GM23338 (cell line): ENCODE results near the gene MSRB1. TPM values are rescaled to one million over a fixed set of nuclear protein-coding genes. Genes with fewer than 3 reads are reported as not detected.
A peak's percentile ranks its signal among the peaks of the same experiment; 100 is the strongest.

Experiments used
- ATAC-seq: fragments of 200-7000 bp; cut with Tn5 transposase; 3 replicates; pipeline ENCODE4 v1.9.1; 2020
- DNase-seq: peaks from one replicate; pipeline ENCODE4 v3.0.0-alpha.2; 2015; ENCODE audit warnings: low spot score
- H2AFZ ChIP-seq: fragments of 200-600 bp; sonication (generic); 2 replicates; pipeline ENCODE4 v1.8.0; 2016; ENCODE audit warnings: antibody characterized with exemption, mild to moderate bottlenecking, moderate library complexity
- H3F3A ChIP-seq: fragments of 200-600 bp; sonication (generic); replicated peaks from 2 replicates; pipeline ENCODE4 v1.8.0; 2017; ENCODE audit warnings: antibody characterized with exemption, mixed run types, low read depth
- H3K27ac ChIP-seq: fragments of 200-600 bp; sonication (generic); 2 replicates; pipeline ENCODE4 v1.6.1; 2016; ENCODE audit warnings: low read depth
- H3K27me3 ChIP-seq: fragments of 200-600 bp; sonication (generic); 2 replicates; pipeline ENCODE4 v1.8.0; 2016; ENCODE audit warnings: mild to moderate bottlenecking, mixed run types, moderate library complexity; ENCODE audit not compliant: insufficient read depth
- H3K36me3 ChIP-seq: fragments of 200-600 bp; sonication (generic); 2 replicates; pipeline ENCODE4 v1.8.0; 2016; ENCODE audit warnings: mild to moderate bottlenecking; ENCODE audit not compliant: insufficient read depth
- H3K4me1 ChIP-seq: fragments of 200-600 bp; sonication (generic); 2 replicates; pipeline ENCODE4 v1.8.0; 2016; ENCODE audit warnings: mild to moderate bottlenecking, moderate library complexity; ENCODE audit not compliant: insufficient read depth
- H3K4me2 ChIP-seq: fragments of 200-600 bp; sonication (generic); 2 replicates; pipeline ENCODE4 v1.7.1; 2017; ENCODE audit warnings: mixed run types
- H3K4me3 ChIP-seq: fragments of 200-600 bp; sonication (generic); 2 replicates; pipeline ENCODE4 v1.6.1; 2016; ENCODE audit warnings: mixed run types
- H3K79me2 ChIP-seq: fragments of 200-600 bp; sonication (generic); replicated peaks from 2 replicates; pipeline ENCODE4 v1.8.0; 2017; ENCODE audit warnings: mild to moderate bottlenecking; ENCODE audit not compliant: insufficient read depth
- H3K9me2 ChIP-seq: fragments of 200-600 bp; sonication (generic); 2 replicates; pipeline ENCODE4 v1.8.0; 2017; ENCODE audit not compliant: insufficient read depth
- H4K20me1 ChIP-seq: fragments of 200-600 bp; sonication (generic); replicated peaks from 2 replicates; pipeline ENCODE4 v1.8.0; 2017; ENCODE audit warnings: mild to moderate bottlenecking; ENCODE audit not compliant: insufficient read depth
- H3K27ac Mint-ChIP-seq: 2 replicates; pipeline ENCODE4 v1.8.0; 2020; ENCODE audit warnings: inconsistent platforms, mild to moderate bottlenecking, moderate library complexity, mixed read lengths
- H3K27me3 Mint-ChIP-seq: 3 replicates; pipeline ENCODE4 v1.8.0; 2022; ENCODE audit warnings: low read depth, mild to moderate bottlenecking, moderate library complexity, mixed read lengths, inconsistent platforms; ENCODE audit not compliant: insufficient read depth, poor library complexity
- H3K36me3 Mint-ChIP-seq: 3 replicates; pipeline ENCODE4 v1.8.0; 2021; ENCODE audit warnings: low read depth, mild to moderate bottlenecking, inconsistent platforms, moderate library complexity, mixed read lengths
- H3K4me1 Mint-ChIP-seq: 3 replicates; pipeline ENCODE4 v1.8.0; 2020; ENCODE audit warnings: mild to moderate bottlenecking, inconsistent platforms, mixed read lengths
- H3K4me3 Mint-ChIP-seq: 3 replicates; pipeline ENCODE4 v1.8.0; 2021; ENCODE audit warnings: moderate library complexity, mild to moderate bottlenecking, inconsistent platforms, mixed read lengths
- H3K9me3 Mint-ChIP-seq: 3 replicates; pipeline ENCODE4 v1.8.0; 2020; ENCODE audit warnings: moderate library complexity, mild to moderate bottlenecking, inconsistent platforms, mixed read lengths
- CREB1 ChIP-seq: fragments of 250-450 bp; sonication (Bioruptor Pico); IDR thresholded peaks from 2 replicates; pipeline ENCODE4 v1.5.0; 2020; ENCODE audit warnings: low read depth, mild to moderate bottlenecking, moderate library complexity
- CTCF ChIP-seq, 2 experiments: fragments of 200-600 bp in 1 of 2; sonication (generic) in 1 of 2; conservative IDR thresholded peaks; 2 replicates each; pipeline versions ENCODE4 v1.5.1 to v1.6.1; 2016 to 2017; ENCODE audit warnings: antibody characterized with exemption in 2 of 2, low read depth in 2 of 2, mild to moderate bottlenecking in 2 of 2, moderate library complexity in 1 of 2
- ETS1 ChIP-seq: IDR thresholded peaks from 2 replicates; pipeline ENCODE4 v1.6.1; 2016; ENCODE audit warnings: antibody characterized with exemption
- EZH2 ChIP-seq: fragments of 200-600 bp; sonication (generic); IDR thresholded peaks from one replicate; pipeline ENCODE4 v1.8.0; 2017; ENCODE audit warnings: antibody characterized with exemption, mild to moderate bottlenecking, low read depth; ENCODE audit not compliant: unreplicated experiment
- EZH2phosphoT487 ChIP-seq: fragments of 200-600 bp; sonication (generic); IDR thresholded peaks from one replicate; pipeline ENCODE4 v1.8.1; 2018; ENCODE audit warnings: antibody characterized with exemption; ENCODE audit not compliant: unreplicated experiment
- JUNB ChIP-seq: IDR thresholded peaks from one replicate; pipeline ENCODE4 v1.6.1; 2016; ENCODE audit warnings: antibody characterized with exemption; ENCODE audit not compliant: unreplicated experiment
- NANOG ChIP-seq: IDR thresholded peaks from 2 replicates; pipeline ENCODE4 v1.6.1; 2016; ENCODE audit warnings: antibody characterized with exemption, borderline replicate concordance
- POLR2AphosphoS5 ChIP-seq: IDR thresholded peaks from 2 replicates; pipeline ENCODE4 v1.6.1; 2016; ENCODE audit warnings: antibody characterized with exemption, low read depth
- STAT1 ChIP-seq: IDR thresholded peaks from one replicate; pipeline ENCODE4 v1.6.1; 2016; ENCODE audit warnings: antibody characterized with exemption; ENCODE audit not compliant: unreplicated experiment
- ZNF114 ChIP-seq: fragments of 250-450 bp; sonication (Bioruptor Pico); IDR thresholded peaks from 2 replicates; pipeline ENCODE4 v1.5.0; 2020; ENCODE audit warnings: mild to moderate bottlenecking, moderate library complexity
- ZNF331 ChIP-seq: fragments of 250-450 bp; sonication (Bioruptor Pico); IDR thresholded peaks from 2 replicates; pipeline ENCODE4 v1.5.0; 2020; ENCODE audit warnings: low read depth, mild to moderate bottlenecking, moderate library complexity
- polyA plus RNA-seq: library from polyadenylated mRNA; unstranded; fragments of >200 nt; fragmentation: Nextera tagmentation; extraction: Ambion mirVana; gene quantifications from 2 replicates; pipeline ENCODE4 v1.2.1, GENCODE V29; 2016
- total RNA-seq: library from RNA; depleted of rRNA; stranded (reverse); fragments of >200 nt; shearing (Covaris generic); gene quantifications from 2 replicates; pipeline ENCODE4 v1.2.3, GENCODE V29; 2014

MSRB1 gene
- total and polyA plus RNA-seq, 2 experiments from 2014 or later = 30.4 to 31.3 TPM

GRCh38 chr16:1944612-1945199 lies 1.7 kb upstream of the MSRB1 start (continued):
- TF ChIP-seq STAT1 (no peak), CTCF (conservative IDR thresholded peaks at IDR 0.05; ENCODE audit: low read depth in 2 of 2) (no peak), ETS1 (no peak), NANOG (no peak), EZH2phosphoT487 (no peak), POLR2AphosphoS5 (no peak), EZH2 (no peak), JUNB (no peak), ZNF331 (CRISPR knock-in tag) (no peak)

GRCh38 chr16:1942047-1942809 lies 771 bp downstream of the MSRB1 start:
- H3K9me3 Mint-ChIP-seq = no peaks in the 10 kb centered on the region
- no peak overlapping the region for H3K27ac Mint-ChIP-seq
- H3K4me3 Mint-ChIP-seq = peak overlapping the region; percentile 85
- no peaks in the 10 kb centered on the region for H3K79me2 ChIP-seq
- ATAC-seq (peak; percentile 6), DNase-seq (no peak)
- 0 out of 2 replicates have a peak, but pooled peaks cover 10% of the 10 kb centered on the region for H3F3A ChIP-seq
- peaks cover 16% of the 10 kb centered on the region for H3K36me3 Mint-ChIP-seq
- no peaks in the 10 kb centered on the region for H3K36me3 ChIP-seq
- H3K9me2 ChIP-seq = no peaks in the 10 kb centered on the region
- H4K20me1 ChIP-seq = no peaks in the 10 kb centered on the region; the same call in 1 of the 2 replicates
- peaks cover 20% of the 10 kb centered on the region for H3K4me1 Mint-ChIP-seq
- no peaks in the 10 kb centered on the region for H3K27me3 ChIP-seq
- H3K27ac ChIP-seq = no peak overlapping the region
- peaks cover 11% of the 10 kb centered on the region for H3K27me3 Mint-ChIP-seq
- H3K4me1 ChIP-seq = peaks cover 15% of the 10 kb centered on the region; the same call in 1 of the 2 replicates
- TF ChIP-seq JUNB (no peak), ZNF114 (CRISPR knock-in tag) (no peak), CREB1 (CRISPR knock-in tag) (no peak), POLR2AphosphoS5 (no peak)
- H2AFZ ChIP-seq = no peak overlapping the region
- peak overlapping the region; percentile 93 for H3K4me2 ChIP-seq
- peak overlapping the region; percentile 97 for H3K4me3 ChIP-seq
